K562 (cell line): ENCODE data around the gene ZNF408. TPM values are rescaled to one million over a fixed set of nuclear protein-coding genes. Genes with fewer than 3 reads are reported as not detected.

ENCODE experiments used
- ATAC-seq: fragments of 200-7000 bp; cut with Tn5 transposase; 3 replicates; pipeline ENCODE4 v1.9.1; 2020; ENCODE audit warnings: moderate library complexity
- Bru-seq: library from RNA; stranded (reverse); fragments of 400-500 nt; gene quantifications from one replicate; lab custom pipeline; 2021; lab: Mats Ljungman, UMichigan
- BruChase-seq, 2 experiments: library from RNA; stranded (reverse); fragments of 400-500 nt; gene quantifications; one replicate each; lab custom pipeline; 2021; lab: Mats Ljungman, UMichigan
- BruUV-seq: library from RNA; stranded (reverse); fragments of 400-500 nt; replicated peaks from 2 replicates; lab custom pipeline; 2021; lab: Mats Ljungman, UMichigan
- CTCF ChIA-PET: fragments of 300-600 bp; formaldehyde crosslinking; extraction: SDS; loops from one replicate; lab custom pipeline; 2021; ENCODE audit warnings: low intra/inter-chr PET ratio; lab: Yijun Ruan, JAX
- POLR2A ChIA-PET: fragments of 300-600, 350-650 bp; sonication (Branson Sonifier 250); formaldehyde crosslinking; extraction: SDS; loops from one replicate; lab custom pipeline; 2021; ENCODE audit warnings: antibody characterized with exemption, inconsistent platforms; lab: Yijun Ruan, JAX
- DNase-seq, 4 experiments: peaks; one replicate each; pipeline versions ENCODE4 v3.0.0 to v3.0.0-alpha.2; 2011 to 2018; ENCODE audit warnings: low spot score in 3 of 4, mixed read lengths in 3 of 4; ENCODE audit errors: extremely low read depth in 1 of 4
- FAIRE-seq: peaks from 2 replicates; lab custom pipeline; 2011; peaks lifted over from hg19 to GRCh38; lab: Jason Lieb, UNC
- H2AFZ ChIP-seq: 2 replicates; pipeline ENCODE4 v1.6.0; 2011; ENCODE audit warnings: low read depth, low read length, control low read depth, inconsistent platforms
- H3K27ac ChIP-seq: fragments of 200-600 bp; 3 replicates; pipeline ENCODE4 v1.8.0; 2011; ENCODE audit warnings: low read depth, mild to moderate bottlenecking, control low read depth, inconsistent platforms, low read length, moderate library complexity, mixed read lengths; ENCODE audit errors: extremely low read depth
- H3K27me3 ChIP-seq, 2 experiments: fragments of 300-600 bp in 1 of 2; 2 replicates in 1 of 2; 3 replicates in 1 of 2; pipeline versions ENCODE4 v1.6.0 to v1.8.0; 2011; ENCODE audit warnings: inconsistent platforms in 2 of 2, low read length in 2 of 2, mild to moderate bottlenecking in 1 of 2, mixed read lengths in 1 of 2, moderate library complexity in 1 of 2; ENCODE audit not compliant: control insufficient read depth in 2 of 2, insufficient read depth in 2 of 2
- H3K36me3 ChIP-seq: fragments of 300-600 bp; 3 replicates; pipeline ENCODE4 v1.8.0; 2011; ENCODE audit warnings: mild to moderate bottlenecking, low read length, inconsistent platforms; ENCODE audit not compliant: control insufficient read depth, insufficient read depth
- H3K4me1 ChIP-seq, 2 experiments: fragments of 200-600 bp in 1 of 2; replicated peaks in 1 of 2; 2 replicates in 1 of 2; 3 replicates in 1 of 2; pipeline versions ENCODE4 v1.5.1 to v1.8.0; 2011; ENCODE audit warnings: inconsistent platforms in 2 of 2, low read length in 2 of 2, mild to moderate bottlenecking in 1 of 2, mixed read lengths in 1 of 2, moderate library complexity in 1 of 2; ENCODE audit not compliant: control insufficient read depth in 2 of 2, insufficient read depth in 2 of 2
- H3K4me2 ChIP-seq: 2 replicates; pipeline ENCODE4 v1.6.1; 2011; ENCODE audit warnings: low read length, control low read depth, inconsistent platforms, mixed read lengths; ENCODE audit not compliant: insufficient read depth
- H3K4me3 ChIP-seq: fragments of 200-600 bp; sonication (generic), shearing (Covaris generic); 2 replicates; pipeline ENCODE4 v1.5.1; 2016; ENCODE audit warnings: control low read depth, inconsistent platforms
- H3K79me2 ChIP-seq: fragments of 200-600 bp; 3 replicates; pipeline ENCODE4 v1.8.0; 2011; ENCODE audit warnings: low read length, inconsistent platforms; ENCODE audit not compliant: control insufficient read depth, insufficient read depth
- H3K9ac ChIP-seq, 2 experiments: 2 replicates each; pipeline versions ENCODE4 v1.6.0 to v1.6.1; 2011; ENCODE audit warnings: low read depth in 2 of 2, low read length in 2 of 2, control low read depth in 1 of 2, inconsistent platforms in 1 of 2, mild to moderate bottlenecking in 1 of 2, mixed read lengths in 1 of 2; ENCODE audit not compliant: insufficient read depth in 1 of 2
- H3K9me1 ChIP-seq: one replicate; pipeline ENCODE4 v1.6.0; 2011; ENCODE audit warnings: inconsistent platforms, mild to moderate bottlenecking, low read length, moderate library complexity; ENCODE audit not compliant: control insufficient read depth, insufficient read depth
- H3K9me3 ChIP-seq: replicated peaks from 2 replicates; pipeline ENCODE4 v1.5.1; 2011; ENCODE audit warnings: low read depth, low read length, inconsistent platforms; ENCODE audit not compliant: control insufficient read depth, insufficient read depth
- H4K20me1 ChIP-seq: replicated peaks from 2 replicates; pipeline ENCODE4 v1.6.1; 2011; ENCODE audit warnings: low read length, inconsistent platforms, mixed read lengths; ENCODE audit not compliant: control insufficient read depth, insufficient read depth
- EHMT2 ChIP-seq: fragments of 450-650 bp; IDR thresholded peaks from 2 replicates; pipeline ENCODE4 v1.6.1; 2018; ENCODE audit warnings: antibody characterized with exemption
- ETV1 ChIP-seq: fragments of 450-650 bp; conservative IDR thresholded peaks from 2 replicates; pipeline ENCODE4 v1.6.1; 2016; ENCODE audit warnings: missing genetic modification characterization, control low read depth, low read depth, missing compliant biosample characterization
- FOXK2 ChIP-seq, 2 experiments: fragments of 450-650 bp; IDR thresholded peaks in 1 of 2; conservative IDR thresholded peaks in 1 of 2; 2 replicates each; pipeline ENCODE4 v1.6.1; 2016; ENCODE audit warnings: low read depth in 2 of 2, mild to moderate bottlenecking in 1 of 2
- HBP1 ChIP-seq: fragments of 450-650 bp; formaldehyde crosslinking; IDR thresholded peaks from 2 replicates; pipeline ENCODE4 v1.4.0; 2022; ENCODE audit warnings: missing genetic modification characterization
- HDAC8 ChIP-seq: fragments of 450-650 bp; IDR thresholded peaks from 2 replicates; pipeline ENCODE4 v1.6.1; 2016; ENCODE audit warnings: mild to moderate bottlenecking, missing genetic modification characterization, moderate library complexity, missing compliant biosample characterization
- KDM4B ChIP-seq, 2 experiments: fragments of 450-650 bp in 1 of 2; sonication (generic) in 1 of 2; IDR thresholded peaks; 2 replicates each; pipeline ENCODE4 v1.6.1; 2016 to 2017; ENCODE audit warnings: borderline replicate concordance in 2 of 2, antibody characterized with exemption in 1 of 2, low read depth in 1 of 2, mild to moderate bottlenecking in 1 of 2
- SLC30A9 ChIP-seq: fragments of 250-450 bp; sonication (Bioruptor Pico); IDR thresholded peaks from 2 replicates; pipeline ENCODE4 v1.8.0; 2022; ENCODE audit warnings: mild to moderate bottlenecking, moderate library complexity
- XRCC5 ChIP-seq: fragments of 200-400 bp; formaldehyde crosslinking; IDR thresholded peaks from 2 replicates; pipeline ENCODE4 v1.6.1; 2017; ENCODE audit warnings: low read depth, mild to moderate bottlenecking, low read length
- ZBTB2 ChIP-seq: fragments of 450-650 bp; IDR thresholded peaks from 2 replicates; pipeline ENCODE4 v1.6.1; 2016; ENCODE audit warnings: antibody characterized with exemption
- ZNF175 ChIP-seq: fragments of 200-800 bp; sonication (Bioruptor generic); IDR thresholded peaks from 2 replicates; pipeline ENCODE4 v1.6.1; 2016; ENCODE audit warnings: low read depth, mild to moderate bottlenecking, missing genetic modification characterization, missing compliant biosample characterization
- ZNF232 ChIP-seq: sonication (generic); formaldehyde crosslinking; IDR thresholded peaks from 2 replicates; pipeline ENCODE4 v1.8.0; 2022; ENCODE audit warnings: mild to moderate bottlenecking, missing genetic modification reagents
- WGBS: fragments of 100-300 bp; shearing (Covaris generic); methylation state at CpG from one replicate; pipeline ENCODE4 v1.1.6; 2016; ENCODE audit warnings: low coverage, mixed read lengths; ENCODE audit not compliant: insufficient coverage; ENCODE audit errors: missing lambda C conversion rate; 5-methylcytosine and 5-hydroxymethylcytosine counted together
- in situ Hi-C: fragments of 300-500 bp; cut with MboI; formaldehyde crosslinking; loops from 4 replicates; pipeline ENCODE4 v1.15.0; 2018; ENCODE audit warnings: inconsistent platforms, mixed read lengths
- intact Hi-C: fragments of 100-400 bp; cut with micrococcal nuclease; formaldehyde crosslinking; loops from 2 replicates; pipeline ENCODE4 v1.14.2; 2022
- long read RNA-seq, 3 experiments: library from polyadenylated mRNA in 2 of 3; library from RNA in 1 of 3; unstranded in 2 of 3; stranded (forward) in 1 of 3; transcript quantifications; one replicate each; pipeline ENCODE4 v2.0.0, GENCODE V29; 2019 to 2022
- polyA minus RNA-seq, 3 experiments: library from RNA; depleted of rRNA, polyadenylated mRNA; stranded (reverse); fragments of >200 nt; gene quantifications; 2 replicates each; pipeline ENCODE4 v1.2.3, GENCODE V29; 2011
- polyA plus RNA-seq, 8 experiments: library from polyadenylated mRNA; depleted of rRNA in 4 of 8; stranded (reverse) in 5 of 8; unstranded in 3 of 8; fragments of >200 nt; fragmentation: Nextera tagmentation in 2 of 8; fragmentation: Illumina TruSeq in 1 of 8; extraction: Ambion mirVana in 2 of 8; extraction: Trizol in 1 of 8; gene quantifications; 2 replicates each; pipeline versions ENCODE4 v1.2.1 to v1.2.3, GENCODE V29; 2011 to 2014; ENCODE audit warnings: inconsistent platforms in 1 of 8, missing spikeins in 1 of 8
- total RNA-seq, 7 experiments: library from RNA; depleted of rRNA in 6 of 7; stranded (reverse); fragments of >200 nt in 6 of 7; fragmentation: Illumina TruSeq in 2 of 7; extraction: Trizol in 2 of 7; gene quantifications; 2 replicates each; pipeline versions ENCODE4 v1.2.1 to v1.2.3, GENCODE V29; 2011 to 2021; ENCODE audit warnings: low replicate concordance in 1 of 7

Gene ZNF408
- 16.0 and 39.3 TPM in 2 replicates for total RNA-seq (2011; cell fraction: chromatin; rRNA removed; ENCODE audit: low replicate concordance)
- total RNA-seq (2011; cell fraction: nucleolus; rRNA removed): 22.9 and 32.4 TPM in 2 replicates
- 20.5 and 21.6 TPM in 2 replicates for total RNA-seq (2011; cell fraction: nucleoplasm; rRNA removed)
- total RNA-seq (2014; rRNA removed): 11.8 and 12.2 TPM in 2 replicates
- 7.3 and 7.4 TPM in 2 replicates for total RNA-seq (2014; rRNA removed; fragmentation: Illumina TruSeq; extraction: Trizol)
- total RNA-seq (2015; rRNA removed; fragmentation: Illumina TruSeq; extraction: Trizol): 12.8 and 14.1 TPM in 2 replicates
- 17.4 and 18.4 TPM in 2 replicates for total RNA-seq (2021)
- 4.5 and 7.6 TPM in 2 replicates for polyA plus RNA-seq (2011; rRNA removed)
- polyA plus RNA-seq (2011; cell fraction: cytosol; rRNA removed): 5.7 and 12.0 TPM in 2 replicates
- 13.3 and 21.7 TPM in 2 replicates for polyA plus RNA-seq (2011; cell fraction: nucleus; rRNA removed)
- polyA plus RNA-seq (2012): 8.5 and 12.1 TPM in 2 replicates
- polyA plus RNA-seq (2014; fragmentation: Illumina TruSeq; extraction: Trizol): 7.4 and 10.8 TPM in 2 replicates
- polyA plus RNA-seq (2014; fragmentation: Nextera tagmentation; extraction: Ambion mirVana): under 1 TPM; 0.15 to 0.38 TPM
- polyA plus RNA-seq (2014; rRNA removed): 7.0 and 10.0 TPM in 2 replicates
- polyA minus RNA-seq (2011; rRNA and poly(A)+ RNA removed): 4.6 and 4.8 TPM in 2 replicates
- polyA minus RNA-seq (2011; cell fraction: cytosol; rRNA and poly(A)+ RNA removed): 5.2 and 8.7 TPM in 2 replicates
- polyA minus RNA-seq (2011; cell fraction: nucleus; rRNA and poly(A)+ RNA removed): 14.1 and 19.8 TPM in 2 replicates
- Bru-seq, nascent RNA: percentile 84 among the genes with signal in this experiment
- percentile 85 among the genes with signal in this experiment for BruChase-seq, experiment 1, labeled RNA remaining after a 2-hour chase
- percentile 83 among the genes with signal in this experiment for BruChase-seq, experiment 2, labeled RNA remaining after a 6-hour chase
- long read RNA-seq, experiment 1, transcript ZNF408-201 (5 exons, 2,442 nt): major isoform, 37 of 62 reads
- long read RNA-seq, experiment 1, partial matches to known transcripts: 21 of 62 reads
- long read RNA-seq, experiment 1, other reads (novel, unspliced or antisense): 2 of 62 reads
- long read RNA-seq, experiment 2, transcript ZNF408-201 (5 exons, 2,442 nt): major isoform, 12 of 20 reads
- long read RNA-seq, experiment 2, partial matches to known transcripts: 3 of 20 reads
- long read RNA-seq, experiment 2, other reads (novel, unspliced or antisense): 4 of 20 reads
- long read RNA-seq, experiment 3, transcript ZNF408-201 (5 exons, 2,442 nt): major isoform, 12 of 15 reads
- long read RNA-seq, experiment 3, partial matches to known transcripts: 1 of 15 reads
- long read RNA-seq, experiment 3, other reads (novel, unspliced or antisense): 2 of 15 reads

GRCh38 chr11:46700241-46701077 is at the start of gene ZNF408, which contains the start of gene ARHGAP1:
ZNF408 (plus strand) TSS chr11:46701031; CDS start chr11:46701048, 17 bp downstream.
ARHGAP1 (minus strand) TSS chr11:46700619; CDS start chr11:46696107, 4,512 bp downstream.
- H2AFZ ChIP-seq: peak within 1 kb of the TSS; percentile 100
- H3K36me3 ChIP-seq: peaks cover 46% of the 10 kb centered on the region
- H3K79me2 ChIP-seq: peaks cover 47% of the 10 kb centered on the region
- H3K4me1 ChIP-seq: peaks cover 17 to 30% of the 10 kb centered on the region in 2 experiments
- H3K9me1 ChIP-seq: no peaks in the 10 kb centered on the region
- ATAC-seq: peak; percentile 97
- ChIA-PET POLR2A (interaction anchor here (0.6 to 1.5 kb wide), 8 partner anchors 8 to 152 kb away, joined by 3 to 7 read pairs (median 4); partner anchors contain the start of gene F2), CTCF (no interaction called here)
- H3K4me2 ChIP-seq: peak within 1 kb of the TSS; percentile 96
- in situ Hi-C loops: no loop called here
- peak within 1 kb of the TSS; percentile 99 for H3K27ac ChIP-seq
- H3K9me3 ChIP-seq: no peaks in the 10 kb centered on the region
- intact Hi-C loops: no loop called here
- no peaks in the 10 kb centered on the region for H3K27me3 ChIP-seq
- DNase-seq: peak; percentile 89 to 99 (median 94)
- H3K9ac ChIP-seq: peak within 1 kb of the TSS; percentile 96 to 98
- peak; percentile 99 for FAIRE-seq
- peak within 1 kb of the TSS; percentile 93 for H3K4me3 ChIP-seq
- BruUV-seq: no TSS peak
- WGBS: under 1% methylated on average over 44 of the region's 44 CpGs
- no peaks in the 10 kb centered on the region for H4K20me1 ChIP-seq
- TF ChIP-seq KDM4B (IDR thresholded peaks at IDR 0.05; ENCODE audit: borderline replicate concordance in 2 of 2, low read depth in 1 of 2) (peak in 1 of 2 experiments; percentile 91; a peak in 2 of 4 replicates), ZBTB2 (peak; percentile 56; the same call in 1 of the 2 replicates), HDAC8 (tag) (peak; percentile 61; the same call in 1 of the 2 replicates), SLC30A9 (CRISPR knock-in tag) (no peak), ZNF175 (no peak), XRCC5 (peak; percentile 98), HBP1 (CRISPR knock-in tag) (peak; percentile 23; the same call in 1 of the 2 replicates), FOXK2 (conservative IDR thresholded peaks at IDR 0.05 in 1 of 2, IDR thresholded peaks at IDR 0.05 in 1 of 2; ENCODE audit: low read depth in 2 of 2) (peak; percentile 93), EHMT2 (no peak), ETV1 (tag) (peak; percentile 92; the same call in 1 of the 2 replicates), ZNF232 (peak; percentile 64; the same call in 1 of the 2 replicates)
